Neuron (in vitro differentiated cells): Measurements from ENCODE around the gene F9.

Experiments used
- H2AFZ ChIP-seq: one replicate; pipeline ENCODE4 v1.6.1; 2013; ENCODE audit warnings: low read depth, mild to moderate bottlenecking, inconsistent platforms, low read length, moderate library complexity
- H3K27me3 ChIP-seq: one replicate; pipeline ENCODE4 v1.6.1; 2013; ENCODE audit warnings: low read length; ENCODE audit not compliant: insufficient read depth
- H3K36me3 ChIP-seq: one replicate; pipeline ENCODE4 v1.6.1; 2013; ENCODE audit warnings: low read length; ENCODE audit not compliant: insufficient read depth
- H3K4me1 ChIP-seq: one replicate; pipeline ENCODE4 v1.6.1; 2013; ENCODE audit warnings: low read length; ENCODE audit not compliant: insufficient read depth
- H3K4me3 ChIP-seq: 2 replicates; pipeline ENCODE4 v1.5.1; 2013; ENCODE audit warnings: mild to moderate bottlenecking, low read length, moderate library complexity
- H3K9me3 ChIP-seq: one replicate; pipeline ENCODE4 v1.6.1; 2013; ENCODE audit warnings: low read length

The F9 gene

GRCh38 chrX:139554376-139554775 is 23.8 kb downstream of the F9 start:
- H3K9me3 ChIP-seq, result no peaks in the 10 kb centered on the region
- no peak overlapping the region for H2AFZ ChIP-seq

GRCh38 chrX:139554991-139555675 is 24.6 kb downstream of the F9 start:
- Histone ChIP-seq H3K4me1 (no peaks in the 10 kb centered on the region), H2AFZ (no peak overlapping the region), H3K9me3 (no peaks in the 10 kb centered on the region), H3K4me3 (no peak overlapping the region), H3K36me3 (no peaks in the 10 kb centered on the region), H3K27me3 (no peaks in the 10 kb centered on the region)

More at GRCh38 chrX:139554376-139554775, 23.8 kb downstream of the F9 start:
- H3K4me1 ChIP-seq, result no peaks in the 10 kb centered on the region
- no peaks in the 10 kb centered on the region for H3K27me3 ChIP-seq
- H3K36me3 ChIP-seq, result no peaks in the 10 kb centered on the region
- no peak overlapping the region for H3K4me3 ChIP-seq

GRCh38 chrX:139559383-139560042 is 29.0 kb downstream of the F9 start:
- no peaks in the 10 kb centered on the region for H3K36me3 ChIP-seq
- peaks cover 2% of the 10 kb centered on the region for H3K4me1 ChIP-seq
- no peak overlapping the region for H2AFZ ChIP-seq
- H3K27me3 ChIP-seq, result no peaks in the 10 kb centered on the region
- H3K9me3 ChIP-seq, result no peaks in the 10 kb centered on the region
- no peak overlapping the region for H3K4me3 ChIP-seq

GRCh38 chrX:139560221-139560620 is 29.7 kb downstream of the F9 start:
- Histone ChIP-seq H3K4me1 (peaks cover 4% of the 10 kb centered on the region), H3K9me3 (no peaks in the 10 kb centered on the region), H2AFZ (no peak overlapping the region), H3K27me3 (no peaks in the 10 kb centered on the region), H3K36me3 (no peaks in the 10 kb centered on the region), H3K4me3 (no peak overlapping the region)

- Histone ChIP-seq H2AFZ (no peak overlapping the region), H3K4me3 (no peak overlapping the region), H3K9me3 (no peaks in the 10 kb centered on the region), H3K4me1 (peaks cover 4% of the 10 kb centered on the region), H3K27me3 (no peaks in the 10 kb centered on the region), H3K36me3 (no peaks in the 10 kb centered on the region)
These were observed 32.7 kb downstream of the F9 start for GRCh38 chrX:139563251-139563650.

- Histone ChIP-seq H3K27me3 (no peaks in the 10 kb centered on the region), H3K4me1 (peaks cover 4% of the 10 kb centered on the region), H2AFZ (no peak overlapping the region), H3K36me3 (no peaks in the 10 kb centered on the region), H3K4me3 (no peak overlapping the region), H3K9me3 (no peaks in the 10 kb centered on the region)
These were observed 36.4 kb downstream of the F9 start for GRCh38 chrX:139566981-139567380.

GRCh38 chrX:139581068-139581467 is 50.5 kb downstream of the F9 start:
- H3K4me3 ChIP-seq, result no peak overlapping the region
- H3K27me3 ChIP-seq, result no peaks in the 10 kb centered on the region
- no peaks in the 10 kb centered on the region for H3K9me3 ChIP-seq
- H3K4me1 ChIP-seq, result no peaks in the 10 kb centered on the region
- H3K36me3 ChIP-seq, result no peaks in the 10 kb centered on the region
- H2AFZ ChIP-seq, result no peak overlapping the region

- H3K27me3 ChIP-seq, result no peaks in the 10 kb centered on the region
- H3K4me1 ChIP-seq, result no peaks in the 10 kb centered on the region
These were observed 55.1 kb downstream of the F9 start for GRCh38 chrX:139585613-139586012.

GRCh38 chrX:139596068-139596467 is 65.5 kb downstream of the F9 start:
- no peaks in the 10 kb centered on the region for H3K36me3 ChIP-seq
- H3K4me1 ChIP-seq, result no peaks in the 10 kb centered on the region
- H2AFZ ChIP-seq, result no peak overlapping the region
- H3K4me3 ChIP-seq, result no peak overlapping the region
- H3K27me3 ChIP-seq, result no peaks in the 10 kb centered on the region
- H3K9me3 ChIP-seq, result no peaks in the 10 kb centered on the region

More at GRCh38 chrX:139585613-139586012, 55.1 kb downstream of the F9 start:
- Histone ChIP-seq H3K36me3 (no peaks in the 10 kb centered on the region), H3K9me3 (no peaks in the 10 kb centered on the region), H2AFZ (no peak overlapping the region), H3K4me3 (no peak overlapping the region)

- no peak overlapping the region for H2AFZ ChIP-seq
- H3K4me3 ChIP-seq, result no peak overlapping the region
- H3K27me3 ChIP-seq, result no peaks in the 10 kb centered on the region
- no peaks in the 10 kb centered on the region for H3K36me3 ChIP-seq
- no peaks in the 10 kb centered on the region for H3K4me1 ChIP-seq
- no peaks in the 10 kb centered on the region for H3K9me3 ChIP-seq
These were observed 69.6 kb downstream of the F9 start for GRCh38 chrX:139600105-139600504.
